SK-N-SH (cell line): ENCODE results near the gene CLEC3A. TPM values are rescaled to one million over a fixed set of nuclear protein-coding genes. Genes with fewer than 3 reads are reported as not detected.

Source experiments
- CTCF ChIA-PET: fragments of 300-600, 350-600 bp; formaldehyde crosslinking; extraction: SDS; loops from one replicate; lab custom pipeline; 2021; lab: Yijun Ruan, JAX
- POLR2A ChIA-PET: fragments of 350-600 bp; sonication (Branson Sonifier 250); formaldehyde crosslinking; extraction: SDS; loops from one replicate; lab custom pipeline; 2020; ENCODE audit warnings: antibody characterized with exemption, inconsistent platforms; lab: Yijun Ruan, JAX
- DNase-seq: peaks from one replicate; pipeline ENCODE4 v3.0.0; 2012
- H2AFZ ChIP-seq: fragments of 200-600 bp; sonication (generic); 2 replicates; pipeline ENCODE4 v1.8.1; 2016; ENCODE audit warnings: antibody characterized with exemption, mild to moderate bottlenecking, low read depth
- H3F3A ChIP-seq: fragments of 200-600 bp; sonication (generic); replicated peaks from 2 replicates; pipeline ENCODE3; 2016; ENCODE audit warnings: antibody characterized with exemption, mild to moderate bottlenecking; ENCODE audit not compliant: insufficient read depth
- H3K27ac ChIP-seq, 2 experiments: fragments of 200-500 bp in 1 of 2; fragments of 200-600 bp in 1 of 2; sonication (Bioruptor generic) in 1 of 2; sonication (generic), shearing (Covaris generic) in 1 of 2; 2 replicates each; pipeline versions ENCODE4 v1.5.1 to v1.6.1; 2014 to 2016; ENCODE audit warnings: low read depth in 2 of 2, inconsistent platforms in 1 of 2, low read length in 1 of 2, mild to moderate bottlenecking in 1 of 2, mixed read lengths in 1 of 2
- H3K27me3 ChIP-seq: fragments of 200-600 bp; sonication (generic), shearing (Covaris generic); 2 replicates; pipeline ENCODE4 v1.6.1; 2016; ENCODE audit warnings: mixed run types; ENCODE audit not compliant: insufficient read depth
- H3K36me3 ChIP-seq, 2 experiments: fragments of 200-500 bp in 1 of 2; fragments of 200-600 bp in 1 of 2; sonication (Bioruptor generic) in 1 of 2; sonication (generic) in 1 of 2; replicated peaks in 1 of 2; 2 replicates each; pipeline versions ENCODE3 to v1.5.1; 2014 to 2016; ENCODE audit warnings: low read length in 1 of 2, mild to moderate bottlenecking in 1 of 2; ENCODE audit not compliant: insufficient read depth in 2 of 2, control insufficient read depth in 1 of 2
- H3K4me1 ChIP-seq, 2 experiments: fragments of 200-500 bp in 1 of 2; fragments of 200-600 bp in 1 of 2; sonication (Bioruptor generic) in 1 of 2; sonication (generic), shearing (Covaris generic) in 1 of 2; 2 replicates each; pipeline versions ENCODE4 v1.5.1 to v1.6.1; 2014 to 2016; ENCODE audit warnings: low read depth in 1 of 2, low read length in 1 of 2, mixed run types in 1 of 2; ENCODE audit not compliant: insufficient read depth in 2 of 2, control insufficient read depth in 1 of 2
- H3K4me2 ChIP-seq: fragments of 200-600 bp; sonication (generic), shearing (Covaris generic); 2 replicates; pipeline ENCODE4 v1.6.1; 2017; ENCODE audit warnings: mixed run types
- H3K4me3 ChIP-seq, 2 experiments: fragments of 200-500 bp in 1 of 2; fragments of 200-600 bp in 1 of 2; sonication (Bioruptor generic) in 1 of 2; sonication (generic), shearing (Covaris generic) in 1 of 2; 2 replicates each; pipeline versions ENCODE4 v1.5.1 to v1.8.1; 2014 to 2016; ENCODE audit warnings: low read depth in 2 of 2, inconsistent platforms in 1 of 2, low read length in 1 of 2, mild to moderate bottlenecking in 1 of 2, mixed read lengths in 1 of 2, moderate library complexity in 1 of 2
- H3K79me2 ChIP-seq: fragments of 200-600 bp; sonication (generic); 2 replicates; pipeline ENCODE4 v1.8.1; 2017; ENCODE audit warnings: mild to moderate bottlenecking; ENCODE audit not compliant: insufficient read depth
- H3K9ac ChIP-seq: fragments of 200-600 bp; sonication (generic); 2 replicates; pipeline ENCODE4 v1.6.1; 2017; ENCODE audit warnings: mixed run types
- H3K9me2 ChIP-seq: fragments of 200-600 bp; sonication (generic); 2 replicates; pipeline ENCODE4 v1.6.1; 2017; ENCODE audit warnings: mixed run types
- H3K9me3 ChIP-seq: fragments of 200-600 bp; sonication (generic); 2 replicates; pipeline ENCODE4 v1.6.1; 2017; ENCODE audit warnings: mixed run types, mild to moderate bottlenecking, moderate library complexity
- H4K20me1 ChIP-seq: fragments of 200-600 bp; sonication (generic); 2 replicates; pipeline ENCODE4 v1.6.1; 2017; ENCODE audit warnings: mild to moderate bottlenecking, mixed run types; ENCODE audit not compliant: insufficient read depth
- CHD2 ChIP-seq: fragments of 150-350 bp; IDR thresholded peaks from 2 replicates; pipeline ENCODE4 v1.6.1; 2018; ENCODE audit warnings: low read length; ENCODE audit not compliant: partially characterized antibody
- FOSL2 ChIP-seq: IDR thresholded peaks from 2 replicates; pipeline ENCODE4 v1.4.0; 2012; ENCODE audit warnings: low read depth, mild to moderate bottlenecking, moderate library complexity, borderline replicate concordance
- FOXM1 ChIP-seq: IDR thresholded peaks from 2 replicates; pipeline ENCODE4 v1.4.0; 2012; ENCODE audit warnings: low read depth, mild to moderate bottlenecking
- GABPA ChIP-seq: IDR thresholded peaks from 2 replicates; pipeline ENCODE4 v1.4.0; 2012; ENCODE audit warnings: low read depth, mild to moderate bottlenecking
- GATA2 ChIP-seq: sonication (generic); formaldehyde crosslinking; IDR thresholded peaks from 2 replicates; pipeline ENCODE4 v1.5.0; 2020; ENCODE audit warnings: mild to moderate bottlenecking, missing genetic modification reagents
- MEF2A ChIP-seq: IDR thresholded peaks from 2 replicates; pipeline ENCODE4 v1.4.0; 2012; ENCODE audit warnings: low read depth, borderline replicate concordance
- NFIC ChIP-seq: IDR thresholded peaks from 2 replicates; pipeline ENCODE4 v1.4.0; 2012; ENCODE audit warnings: borderline replicate concordance
- RFX5 ChIP-seq: IDR thresholded peaks from 2 replicates; pipeline ENCODE4 v1.6.1; 2012; ENCODE audit warnings: mild to moderate bottlenecking, improper control_type of control experiment, low read length
- TCF12 ChIP-seq: IDR thresholded peaks from 2 replicates; pipeline ENCODE4 v1.4.0; 2012
- TEAD4 ChIP-seq: IDR thresholded peaks from 2 replicates; pipeline ENCODE4 v1.4.0; 2012; ENCODE audit warnings: mild to moderate bottlenecking, borderline replicate concordance; ENCODE audit not compliant: insufficient read depth
- YY1 ChIP-seq: IDR thresholded peaks from 2 replicates; pipeline ENCODE4 v1.4.0; 2012; ENCODE audit warnings: low read depth, mild to moderate bottlenecking
- WGBS: methylation state at CpG from one replicate; pipeline ENCODE4 v1.1.6; 2017; ENCODE audit warnings: low lambda C conversion rate; 5-methylcytosine and 5-hydroxymethylcytosine counted together
- polyA plus RNA-seq, 3 experiments: library from polyadenylated mRNA; depleted of rRNA; stranded (reverse); fragments of >200 nt; gene quantifications; 2 replicates each; pipeline ENCODE4 v1.2.3, GENCODE V29; 2012
- TF ChIP-seq, protein P1 (sequence below): IDR thresholded peaks from 2 replicates; pipeline ENCODE4 v1.4.0; 2012; ENCODE audit warnings: low read depth, borderline replicate concordance
- TF ChIP-seq, protein P2 (sequence below): IDR thresholded peaks from 2 replicates; pipeline ENCODE4; 2012
- TF ChIP-seq, protein P3 (sequence below): IDR thresholded peaks from 2 replicates; pipeline ENCODE4 v1.4.0; 2012; ENCODE audit warnings: low read depth, borderline replicate concordance
- TF ChIP-seq, protein P4 (sequence below): fragments of 150-350 bp; IDR thresholded peaks from 2 replicates; pipeline ENCODE4 v1.6.1; 2017; ENCODE audit warnings: antibody characterized with exemption, low read length, low read depth, borderline replicate concordance
- TF ChIP-seq, protein P5 (sequence below): fragments of 150-350 bp; IDR thresholded peaks from 2 replicates; pipeline ENCODE4 v1.6.1; 2016; ENCODE audit warnings: mild to moderate bottlenecking, low read depth, low read length
- TF ChIP-seq, protein P6 (sequence below): IDR thresholded peaks from 2 replicates; pipeline ENCODE4 v1.4.0; 2012; ENCODE audit warnings: low read depth

The CLEC3A gene
- polyA plus RNA-seq, 1 of the 3 experiments (the other 2 are of a cell fraction) = 0.03 TPM

DNA sequence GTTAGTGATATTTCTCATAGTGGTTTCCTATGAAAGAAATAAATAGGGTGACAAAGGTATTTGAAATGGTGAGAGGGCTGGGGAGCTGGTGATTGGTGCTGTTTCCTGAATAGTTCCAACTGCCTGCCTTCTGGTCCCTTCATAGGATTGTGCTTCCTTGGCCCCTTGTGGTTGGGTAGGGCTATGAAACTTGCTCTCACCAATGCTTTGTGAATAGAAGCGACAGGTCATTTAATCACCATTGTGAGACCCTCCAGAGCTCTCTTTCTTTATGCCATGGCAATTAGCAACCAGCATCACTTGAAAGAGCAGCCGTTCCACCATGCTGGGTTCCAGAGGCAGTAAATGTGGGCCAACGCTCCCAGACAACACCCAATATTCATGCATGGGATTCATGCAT, 53.5 kb downstream of the CLEC3A start:
- Histone ChIP-seq H3K4me3 (no peak overlapping the region), H3F3A (no peaks in the 10 kb centered on the region), H2AFZ (no peak overlapping the region), H3K27ac (no peak overlapping the region), H3K4me1 (no peaks in the 10 kb centered on the region), H3K79me2 (no peaks in the 10 kb centered on the region), H3K9me2 (no peaks in the 10 kb centered on the region), H3K9me3 (no peaks in the 10 kb centered on the region), H3K9ac (no peak overlapping the region), H3K4me2 (no peak overlapping the region), H4K20me1 (no peaks in the 10 kb centered on the region), H3K27me3 (no peaks in the 10 kb centered on the region), H3K36me3 (no peaks in the 10 kb centered on the region)
- ChIA-PET CTCF (interaction anchor here (2.3 kb wide), 1 partner anchor 24 kb away, joined by 6 read pairs; the partner anchor contains the start of gene WWOX), POLR2A (no interaction called here)
- WGBS = 58% methylated on average over 3 of the region's 3 CpGs
- TF ChIP-seq GATA2 (no peak), TEAD4 (no peak), TCF12 (no peak), CHD2 (no peak), FOSL2 (no peak), GABPA (no peak), RFX5 (no peak), MEF2A (no peak), FOXM1 (no peak), NFIC (no peak), YY1 (no peak)
- TF ChIP-seq, protein P1, sequence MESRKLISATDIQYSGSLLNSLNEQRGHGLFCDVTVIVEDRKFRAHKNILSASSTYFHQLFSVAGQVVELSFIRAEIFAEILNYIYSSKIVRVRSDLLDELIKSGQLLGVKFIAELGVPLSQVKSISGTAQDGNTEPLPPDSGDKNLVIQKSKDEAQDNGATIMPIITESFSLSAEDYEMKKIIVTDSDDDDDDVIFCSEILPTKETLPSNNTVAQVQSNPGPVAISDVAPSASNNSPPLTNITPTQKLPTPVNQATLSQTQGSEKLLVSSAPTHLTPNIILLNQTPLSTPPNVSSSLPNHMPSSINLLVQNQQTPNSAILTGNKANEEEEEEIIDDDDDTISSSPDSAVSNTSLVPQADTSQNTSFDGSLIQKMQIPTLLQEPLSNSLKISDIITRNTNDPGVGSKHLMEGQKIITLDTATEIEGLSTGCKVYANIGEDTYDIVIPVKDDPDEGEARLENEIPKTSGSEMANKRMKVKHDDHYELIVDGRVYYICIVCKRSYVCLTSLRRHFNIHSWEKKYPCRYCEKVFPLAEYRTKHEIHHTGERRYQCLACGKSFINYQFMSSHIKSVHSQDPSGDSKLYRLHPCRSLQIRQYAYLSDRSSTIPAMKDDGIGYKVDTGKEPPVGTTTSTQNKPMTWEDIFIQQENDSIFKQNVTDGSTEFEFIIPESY = no peak
- TF ChIP-seq, protein P2, sequence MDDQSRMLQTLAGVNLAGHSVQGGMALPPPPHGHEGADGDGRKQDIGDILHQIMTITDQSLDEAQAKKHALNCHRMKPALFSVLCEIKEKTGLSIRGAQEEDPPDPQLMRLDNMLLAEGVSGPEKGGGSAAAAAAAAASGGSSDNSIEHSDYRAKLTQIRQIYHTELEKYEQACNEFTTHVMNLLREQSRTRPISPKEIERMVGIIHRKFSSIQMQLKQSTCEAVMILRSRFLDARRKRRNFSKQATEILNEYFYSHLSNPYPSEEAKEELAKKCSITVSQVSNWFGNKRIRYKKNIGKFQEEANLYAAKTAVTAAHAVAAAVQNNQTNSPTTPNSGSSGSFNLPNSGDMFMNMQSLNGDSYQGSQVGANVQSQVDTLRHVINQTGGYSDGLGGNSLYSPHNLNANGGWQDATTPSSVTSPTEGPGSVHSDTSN = no peak
- TF ChIP-seq, protein P3, sequence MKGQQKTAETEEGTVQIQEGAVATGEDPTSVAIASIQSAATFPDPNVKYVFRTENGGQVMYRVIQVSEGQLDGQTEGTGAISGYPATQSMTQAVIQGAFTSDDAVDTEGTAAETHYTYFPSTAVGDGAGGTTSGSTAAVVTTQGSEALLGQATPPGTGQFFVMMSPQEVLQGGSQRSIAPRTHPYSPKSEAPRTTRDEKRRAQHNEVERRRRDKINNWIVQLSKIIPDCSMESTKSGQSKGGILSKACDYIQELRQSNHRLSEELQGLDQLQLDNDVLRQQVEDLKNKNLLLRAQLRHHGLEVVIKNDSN = no peak
- TF ChIP-seq, protein P4, sequence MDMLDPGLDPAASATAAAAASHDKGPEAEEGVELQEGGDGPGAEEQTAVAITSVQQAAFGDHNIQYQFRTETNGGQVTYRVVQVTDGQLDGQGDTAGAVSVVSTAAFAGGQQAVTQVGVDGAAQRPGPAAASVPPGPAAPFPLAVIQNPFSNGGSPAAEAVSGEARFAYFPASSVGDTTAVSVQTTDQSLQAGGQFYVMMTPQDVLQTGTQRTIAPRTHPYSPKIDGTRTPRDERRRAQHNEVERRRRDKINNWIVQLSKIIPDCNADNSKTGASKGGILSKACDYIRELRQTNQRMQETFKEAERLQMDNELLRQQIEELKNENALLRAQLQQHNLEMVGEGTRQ = no peak
- TF ChIP-seq, protein P5, sequence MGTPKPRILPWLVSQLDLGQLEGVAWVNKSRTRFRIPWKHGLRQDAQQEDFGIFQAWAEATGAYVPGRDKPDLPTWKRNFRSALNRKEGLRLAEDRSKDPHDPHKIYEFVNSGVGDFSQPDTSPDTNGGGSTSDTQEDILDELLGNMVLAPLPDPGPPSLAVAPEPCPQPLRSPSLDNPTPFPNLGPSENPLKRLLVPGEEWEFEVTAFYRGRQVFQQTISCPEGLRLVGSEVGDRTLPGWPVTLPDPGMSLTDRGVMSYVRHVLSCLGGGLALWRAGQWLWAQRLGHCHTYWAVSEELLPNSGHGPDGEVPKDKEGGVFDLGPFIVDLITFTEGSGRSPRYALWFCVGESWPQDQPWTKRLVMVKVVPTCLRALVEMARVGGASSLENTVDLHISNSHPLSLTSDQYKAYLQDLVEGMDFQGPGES = no peak
- TF ChIP-seq, protein P6, sequence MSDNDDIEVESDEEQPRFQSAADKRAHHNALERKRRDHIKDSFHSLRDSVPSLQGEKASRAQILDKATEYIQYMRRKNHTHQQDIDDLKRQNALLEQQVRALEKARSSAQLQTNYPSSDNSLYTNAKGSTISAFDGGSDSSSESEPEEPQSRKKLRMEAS = no peak
- no peak for DNase-seq
